HEK293 (cell line): ENCODE data around the gene ZCCHC14.

Experiments used
- CTCF ChIA-PET: fragments of 350-600 bp; formaldehyde crosslinking; extraction: SDS; loops from one replicate; lab custom pipeline; 2021; ENCODE audit warnings: antibody characterized with exemption; lab: Yijun Ruan, JAX
- POLR2A ChIA-PET: fragments of 300-600 bp; formaldehyde crosslinking; extraction: SDS; loops from one replicate; lab custom pipeline; 2020; ENCODE audit warnings: antibody characterized with exemption, inconsistent platforms; lab: Yijun Ruan, JAX
- H3K27ac ChIP-seq: fragments of 200-500 bp; sonication (Bioruptor generic); 2 replicates; pipeline ENCODE4 v1.5.1; 2014; ENCODE audit warnings: low read depth, low read length, control low read depth, inconsistent platforms; ENCODE audit errors: extremely low read depth
- H3K36me3 ChIP-seq, 2 experiments: fragments of 200-500 bp in 1 of 2; sonication (Bioruptor generic) in 1 of 2; 1 replicate in 1 of 2; 2 replicates in 1 of 2; pipeline ENCODE4 v1.5.1; 2014 to 2017; ENCODE audit warnings: inconsistent platforms in 2 of 2, low read length in 2 of 2; ENCODE audit not compliant: control insufficient read depth in 2 of 2, insufficient read depth in 1 of 2
- H3K4me1 ChIP-seq: fragments of 200-500 bp; sonication (Bioruptor generic); 2 replicates; pipeline ENCODE4 v1.5.1; 2014; ENCODE audit warnings: mild to moderate bottlenecking, low read length, inconsistent platforms; ENCODE audit not compliant: control insufficient read depth, insufficient read depth
- H3K4me3 ChIP-seq: 2 replicates; pipeline ENCODE4 v1.5.1; 2011; ENCODE audit warnings: low read depth, mild to moderate bottlenecking, control low read depth, low read length, moderate library complexity
- H3K9me3 ChIP-seq: fragments of 200-500 bp; sonication (Bioruptor generic); 2 replicates; pipeline ENCODE4 v1.5.1; 2014; ENCODE audit warnings: low read depth, low read length, inconsistent platforms; ENCODE audit not compliant: control insufficient read depth, insufficient read depth
- BCL11A ChIP-seq: fragments of 450-650 bp; formaldehyde crosslinking; IDR thresholded peaks from 2 replicates; pipeline ENCODE4 v1.5.1; 2016; ENCODE audit warnings: low read depth, missing biosample characterization, missing genetic modification characterization
- GLIS1 ChIP-seq: fragments of 450-650 bp; formaldehyde crosslinking; IDR thresholded peaks from 2 replicates; pipeline ENCODE4 v1.5.1; 2016; ENCODE audit warnings: missing biosample characterization, missing genetic modification characterization
- GLIS2 ChIP-seq: fragments of 450-650 bp; formaldehyde crosslinking; IDR thresholded peaks from 2 replicates; pipeline ENCODE4 v1.5.1; 2016; ENCODE audit warnings: missing biosample characterization, missing genetic modification characterization
- KLF8 ChIP-seq: fragments of 450-650 bp; formaldehyde crosslinking; IDR thresholded peaks from 2 replicates; pipeline ENCODE4 v1.5.1; 2016; ENCODE audit warnings: missing biosample characterization, missing genetic modification characterization
- MZF1 ChIP-seq: fragments of 450-650 bp; formaldehyde crosslinking; IDR thresholded peaks from 2 replicates; pipeline ENCODE4 v1.5.1; 2017; ENCODE audit warnings: missing biosample characterization, missing genetic modification characterization, borderline replicate concordance
- PRDM1 ChIP-seq: fragments of 450-650 bp; formaldehyde crosslinking; IDR thresholded peaks from 2 replicates; pipeline ENCODE4; 2016; ENCODE audit warnings: missing biosample characterization, missing genetic modification characterization
- SP2 ChIP-seq: fragments of 450-650 bp; formaldehyde crosslinking; IDR thresholded peaks from 2 replicates; pipeline ENCODE4 v1.5.1; 2016; ENCODE audit warnings: missing biosample characterization, missing genetic modification characterization
- ZBTB20 ChIP-seq: fragments of 450-650 bp; formaldehyde crosslinking; IDR thresholded peaks from 2 replicates; pipeline ENCODE4 v1.5.1; 2016; ENCODE audit warnings: missing biosample characterization, missing genetic modification characterization
- ZFP37 ChIP-seq: fragments of 450-650 bp; formaldehyde crosslinking; IDR thresholded peaks from 2 replicates; pipeline ENCODE4 v1.5.1; 2016; ENCODE audit warnings: missing biosample characterization, missing genetic modification characterization
- ZNF121 ChIP-seq: fragments of 450-650 bp; formaldehyde crosslinking; IDR thresholded peaks from 2 replicates; pipeline ENCODE4 v1.5.1; 2016; ENCODE audit warnings: missing biosample characterization, missing genetic modification characterization
- ZNF18 ChIP-seq: fragments of 450-650 bp; formaldehyde crosslinking; IDR thresholded peaks from 2 replicates; pipeline ENCODE4 v1.5.1; 2016; ENCODE audit warnings: missing biosample characterization, missing genetic modification characterization
- ZNF184 ChIP-seq: fragments of 450-650 bp; IDR thresholded peaks from 2 replicates; pipeline ENCODE4 v1.5.1; 2018; ENCODE audit warnings: missing biosample characterization, mild to moderate bottlenecking, missing genetic modification characterization
- ZNF223 ChIP-seq: fragments of 450-650 bp; formaldehyde crosslinking; IDR thresholded peaks from 2 replicates; pipeline ENCODE4 v1.5.1; 2016; ENCODE audit warnings: missing biosample characterization, missing genetic modification characterization
- ZNF664 ChIP-seq: fragments of 450-650 bp; formaldehyde crosslinking; IDR thresholded peaks from 2 replicates; pipeline ENCODE4 v1.5.1; 2016; ENCODE audit warnings: missing biosample characterization, missing genetic modification characterization
- ZNF768 ChIP-seq: fragments of 450-650 bp; formaldehyde crosslinking; IDR thresholded peaks from 2 replicates; pipeline ENCODE4 v1.5.1; 2018; ENCODE audit warnings: missing biosample characterization, mild to moderate bottlenecking, missing genetic modification characterization
- ZNF843 ChIP-seq: fragments of 450-650 bp; formaldehyde crosslinking; IDR thresholded peaks from 2 replicates; pipeline ENCODE4 v1.5.1; 2016; ENCODE audit warnings: missing biosample characterization, missing genetic modification characterization
- ZSCAN23 ChIP-seq: fragments of 450-650 bp; formaldehyde crosslinking; IDR thresholded peaks from 2 replicates; pipeline ENCODE4 v1.5.1; 2016; ENCODE audit warnings: missing biosample characterization, missing genetic modification characterization
- ZXDB ChIP-seq: fragments of 450-650 bp; formaldehyde crosslinking; IDR thresholded peaks from 2 replicates; pipeline ENCODE4 v1.5.1; 2016; ENCODE audit warnings: missing biosample characterization, missing genetic modification characterization
- TF ChIP-seq, protein P1 (sequence below): fragments of 450-650 bp; formaldehyde crosslinking; IDR thresholded peaks from 2 replicates; pipeline ENCODE4 v1.5.1; 2017; ENCODE audit warnings: missing biosample characterization, missing genetic modification characterization
- TF ChIP-seq, protein P2 (sequence below): fragments of 450-650 bp; formaldehyde crosslinking; IDR thresholded peaks from 2 replicates; pipeline ENCODE4 v1.5.1; 2017; ENCODE audit warnings: missing biosample characterization, missing genetic modification characterization
- TF ChIP-seq, protein P3 (sequence below): sonication (generic); formaldehyde crosslinking; IDR thresholded peaks from 2 replicates; pipeline ENCODE4 v1.8.1; 2022; ENCODE audit warnings: mild to moderate bottlenecking, moderate library complexity, missing genetic modification reagents

Gene ZCCHC14

DNA sequence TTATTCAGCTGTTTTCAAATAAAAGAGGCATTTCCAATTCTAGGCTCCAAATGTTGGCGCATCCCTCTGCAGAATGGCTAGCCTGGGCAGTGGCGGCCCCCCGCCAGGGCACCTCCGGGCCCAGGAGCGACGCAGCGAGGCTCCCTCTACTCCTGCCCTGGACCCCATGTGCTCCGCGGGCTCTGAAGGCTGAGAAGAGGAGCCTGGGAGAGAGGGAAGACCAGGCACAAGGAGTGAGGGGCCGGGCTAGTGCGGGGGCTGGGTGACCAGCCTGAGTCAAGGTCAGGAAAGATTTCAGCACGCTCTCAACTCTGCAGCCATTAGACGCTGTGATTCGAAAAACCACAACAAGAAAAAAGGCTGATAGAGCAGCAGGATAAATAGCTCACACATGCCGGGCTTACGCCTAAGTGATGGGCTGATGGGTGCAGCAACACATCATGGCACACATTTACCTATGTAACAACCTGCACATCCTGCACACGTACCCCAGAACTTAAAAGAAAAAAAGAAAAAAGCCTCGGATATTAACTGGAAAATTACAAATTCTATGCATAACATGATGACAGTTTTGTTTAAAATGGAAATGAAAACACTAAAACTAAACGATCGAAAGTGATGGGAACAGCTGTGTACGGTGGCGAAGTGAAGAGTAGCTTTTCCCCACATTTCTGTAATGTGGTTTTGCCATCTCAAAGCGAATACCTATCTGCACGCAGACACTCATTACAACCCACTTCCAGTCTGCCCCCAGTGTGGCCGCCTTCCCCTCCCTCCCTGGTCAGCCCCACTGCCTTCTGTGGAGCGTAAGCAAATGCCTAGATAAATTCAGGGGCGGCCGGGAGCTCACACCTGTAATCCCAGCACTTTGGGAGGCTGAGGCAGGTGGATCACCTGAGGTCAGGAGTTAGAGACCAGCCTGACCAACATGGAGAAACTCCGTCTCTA, 56.3 kb downstream of the ZCCHC14 start:
- H3K9me3 ChIP-seq: no peaks in the 10 kb centered on the region
- no peak overlapping the region for H3K4me3 ChIP-seq
- ChIA-PET CTCF (interaction anchor here (0.7 kb wide), 1 partner anchor 12 kb away, joined by 3 read pairs; no protein-coding TSS in a partner anchor), POLR2A (interaction anchor here (0.7 kb wide), 1 partner anchor 18 kb away, joined by 7 read pairs; no protein-coding TSS in a partner anchor)
- peaks cover 3% of the 10 kb centered on the region; the same call in 1 of the 2 replicates for H3K4me1 ChIP-seq
- H3K27ac ChIP-seq: no peak overlapping the region
- TF ChIP-seq PRDM1: 0 out of 2 replicates have a peak, but pooled peaks have one; percentile 14
- no peak for TF ChIP-seq GLIS2 (tag by site-specific recombination)
- H3K36me3 ChIP-seq: peaks cover 0 to 14% of the 10 kb centered on the region in 2 experiments; a peak in 2 of 3 replicates

GRCh38 chr16:87435372-87436224, 57.2 kb downstream of the ZCCHC14 start:
- POLR2A ChIA-PET: no interaction called here
- TF ChIP-seq, protein P1, sequence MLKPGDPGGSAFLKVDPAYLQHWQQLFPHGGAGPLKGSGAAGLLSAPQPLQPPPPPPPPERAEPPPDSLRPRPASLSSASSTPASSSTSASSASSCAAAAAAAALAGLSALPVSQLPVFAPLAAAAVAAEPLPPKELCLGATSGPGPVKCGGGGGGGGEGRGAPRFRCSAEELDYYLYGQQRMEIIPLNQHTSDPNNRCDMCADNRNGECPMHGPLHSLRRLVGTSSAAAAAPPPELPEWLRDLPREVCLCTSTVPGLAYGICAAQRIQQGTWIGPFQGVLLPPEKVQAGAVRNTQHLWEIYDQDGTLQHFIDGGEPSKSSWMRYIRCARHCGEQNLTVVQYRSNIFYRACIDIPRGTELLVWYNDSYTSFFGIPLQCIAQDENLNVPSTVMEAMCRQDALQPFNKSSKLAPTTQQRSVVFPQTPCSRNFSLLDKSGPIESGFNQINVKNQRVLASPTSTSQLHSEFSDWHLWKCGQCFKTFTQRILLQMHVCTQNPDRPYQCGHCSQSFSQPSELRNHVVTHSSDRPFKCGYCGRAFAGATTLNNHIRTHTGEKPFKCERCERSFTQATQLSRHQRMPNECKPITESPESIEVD (tag by site-specific recombination): 0 out of 2 replicates have a peak, but pooled peaks have one; percentile 18
- no peak for TF ChIP-seq MZF1 (tag by site-specific recombination)
- TF ChIP-seq, all 188 proteins: peak for 1
- CTCF ChIA-PET: no interaction called here
- Histone ChIP-seq H3K36me3 (peaks cover 0 to 17% of the 10 kb centered on the region in 2 experiments; a peak in 2 of 3 replicates), H3K4me1 (peaks cover 3% of the 10 kb centered on the region; the same call in 1 of the 2 replicates), H3K9me3 (no peaks in the 10 kb centered on the region), H3K4me3 (no peak overlapping the region), H3K27ac (no peak overlapping the region)

DNA sequence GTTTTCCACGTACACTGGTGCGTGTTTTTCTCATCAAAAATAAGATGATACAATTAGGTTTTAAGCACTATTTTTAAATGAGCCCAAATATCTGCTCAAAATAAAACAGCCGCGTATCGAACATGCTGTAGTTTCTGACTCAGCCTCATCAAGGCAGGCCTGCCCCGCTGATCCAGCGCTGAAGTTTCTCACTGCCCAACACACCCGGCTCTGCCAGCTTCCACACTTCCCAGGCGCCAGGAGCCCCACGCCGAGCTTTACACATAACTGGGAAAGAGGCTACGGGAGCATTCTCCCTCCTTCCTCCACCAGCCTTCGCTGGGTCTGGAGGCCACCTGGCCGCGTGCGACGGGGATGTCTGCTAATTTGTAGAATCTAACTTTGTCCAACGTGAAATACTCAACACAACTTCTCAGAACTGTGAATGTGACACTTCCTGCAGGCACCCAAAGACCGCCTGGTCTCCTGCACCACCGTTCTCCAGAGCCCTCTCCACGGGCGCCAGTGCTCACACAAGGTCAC, 58.6 kb downstream of the ZCCHC14 start:
- CTCF ChIA-PET: no interaction called here
- peaks cover 0 to 23% of the 10 kb centered on the region in 2 experiments; a peak in 2 of 3 replicates for H3K36me3 ChIP-seq
- no peak for TF ChIP-seq ZSCAN23 (tag by site-specific recombination)
- no peak for TF ChIP-seq GLIS1
- TF ChIP-seq ZNF843 (tag by site-specific recombination): no peak
- no peak for TF ChIP-seq ZNF184 (tag by site-specific recombination)
- TF ChIP-seq ZNF223: no peak
- TF ChIP-seq, protein P2, sequence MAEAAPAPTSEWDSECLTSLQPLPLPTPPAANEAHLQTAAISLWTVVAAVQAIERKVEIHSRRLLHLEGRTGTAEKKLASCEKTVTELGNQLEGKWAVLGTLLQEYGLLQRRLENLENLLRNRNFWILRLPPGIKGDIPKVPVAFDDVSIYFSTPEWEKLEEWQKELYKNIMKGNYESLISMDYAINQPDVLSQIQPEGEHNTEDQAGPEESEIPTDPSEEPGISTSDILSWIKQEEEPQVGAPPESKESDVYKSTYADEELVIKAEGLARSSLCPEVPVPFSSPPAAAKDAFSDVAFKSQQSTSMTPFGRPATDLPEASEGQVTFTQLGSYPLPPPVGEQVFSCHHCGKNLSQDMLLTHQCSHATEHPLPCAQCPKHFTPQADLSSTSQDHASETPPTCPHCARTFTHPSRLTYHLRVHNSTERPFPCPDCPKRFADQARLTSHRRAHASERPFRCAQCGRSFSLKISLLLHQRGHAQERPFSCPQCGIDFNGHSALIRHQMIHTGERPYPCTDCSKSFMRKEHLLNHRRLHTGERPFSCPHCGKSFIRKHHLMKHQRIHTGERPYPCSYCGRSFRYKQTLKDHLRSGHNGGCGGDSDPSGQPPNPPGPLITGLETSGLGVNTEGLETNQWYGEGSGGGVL (tag by site-specific recombination): no peak
- no peak for TF ChIP-seq ZBTB20
- no peak for TF ChIP-seq ZNF664 (tag by site-specific recombination)
- TF ChIP-seq, protein P3, sequence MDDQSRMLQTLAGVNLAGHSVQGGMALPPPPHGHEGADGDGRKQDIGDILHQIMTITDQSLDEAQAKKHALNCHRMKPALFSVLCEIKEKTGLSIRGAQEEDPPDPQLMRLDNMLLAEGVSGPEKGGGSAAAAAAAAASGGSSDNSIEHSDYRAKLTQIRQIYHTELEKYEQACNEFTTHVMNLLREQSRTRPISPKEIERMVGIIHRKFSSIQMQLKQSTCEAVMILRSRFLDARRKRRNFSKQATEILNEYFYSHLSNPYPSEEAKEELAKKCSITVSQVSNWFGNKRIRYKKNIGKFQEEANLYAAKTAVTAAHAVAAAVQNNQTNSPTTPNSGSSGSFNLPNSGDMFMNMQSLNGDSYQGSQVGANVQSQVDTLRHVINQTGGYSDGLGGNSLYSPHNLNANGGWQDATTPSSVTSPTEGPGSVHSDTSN (CRISPR knock-in tag): no peak
- no peak for TF ChIP-seq SP2 (tag by site-specific recombination)
- no peak for TF ChIP-seq ZFP37
- no peak for TF ChIP-seq ZNF121 (tag by site-specific recombination)
- TF ChIP-seq ZNF768: no peak
- TF ChIP-seq ZXDB (tag by site-specific recombination): no peak
- no peak for TF ChIP-seq KLF8 (tag by site-specific recombination)
- no peak for TF ChIP-seq ZNF18
- no peak for TF ChIP-seq BCL11A (tag by site-specific recombination)
- H3K4me1 ChIP-seq: peaks cover 3% of the 10 kb centered on the region; the same call in 1 of the 2 replicates
- POLR2A ChIA-PET: interaction anchor here (0.7 kb wide), 1 partner anchor 14 kb away, joined by 9 read pairs; no protein-coding TSS in a partner anchor
- H3K9me3 ChIP-seq: no peaks in the 10 kb centered on the region
- H3K27ac ChIP-seq: no peak overlapping the region
- no peak overlapping the region for H3K4me3 ChIP-seq
